H1 (cell line): Measurements from ENCODE around the gene CIPC. TPM values are rescaled to one million over a fixed set of nuclear protein-coding genes. Genes with fewer than 3 reads are reported as not detected.

Experiments
- EZH2 ChIP-seq: fragments of 200-600 bp; sonication (generic); IDR thresholded peaks from 2 replicates; pipeline ENCODE4 v1.7.1; 2012; ENCODE audit warnings: low read depth, mild to moderate bottlenecking, moderate library complexity, low read length, inconsistent platforms; ENCODE audit not compliant: severe bottlenecking
- FOSL1 ChIP-seq: IDR thresholded peaks from 2 replicates; pipeline ENCODE4 v1.6.1; 2011; ENCODE audit warnings: mild to moderate bottlenecking, low read depth, low read length, moderate library complexity; ENCODE audit not compliant: insufficient read depth
- NRF1 ChIP-seq: IDR thresholded peaks from 2 replicates; pipeline ENCODE4 v1.6.1; 2011; ENCODE audit warnings: mild to moderate bottlenecking, low read depth, low read length, improper control_type of control experiment
- POLR2A ChIP-seq, 2 experiments: IDR thresholded peaks; 1 replicate in 1 of 2; 2 replicates in 1 of 2; pipeline ENCODE4 v1.6.1; 2011; ENCODE audit warnings: low read depth in 2 of 2, low read length in 2 of 2, mild to moderate bottlenecking in 2 of 2; ENCODE audit errors: control extremely low read depth in 1 of 2
- RFX5 ChIP-seq: IDR thresholded peaks from 2 replicates; pipeline ENCODE4 v1.6.1; 2011; ENCODE audit warnings: low read depth, low read length, improper control_type of control experiment, borderline replicate concordance
- SRF ChIP-seq: IDR thresholded peaks from 2 replicates; pipeline ENCODE4 v1.6.1; 2011; ENCODE audit warnings: mild to moderate bottlenecking, low read depth, low read length, moderate library complexity
- polyA plus RNA-seq, 7 experiments: library from polyadenylated mRNA; depleted of rRNA in 3 of 7; stranded (reverse) in 5 of 7; unstranded in 2 of 7; fragments of >200 nt in 5 of 7; fragments of 200-250 nt in 2 of 7; gene quantifications; 1 replicate in 5 of 7; 2 replicates in 1 of 7; 4 replicates in 1 of 7; pipeline versions ENCODE4 v1.2.1 to v1.2.3, GENCODE V29; 2011 to 2013; ENCODE audit warnings: missing spikeins in 2 of 7, mixed read lengths in 2 of 7
- total RNA-seq: library from RNA; stranded (reverse); fragmentation: NEBNext Ultra II Directional; extraction: Animal tissue kit (Norgen Biotek cat#: 25700); gene quantifications from 2 replicates; pipeline ENCODE4 v1.2.1, GENCODE V29; 2021

Gene CIPC
- total and polyA plus RNA-seq, 2 of the 8 experiments (the other 6 are each of a cell fraction or from before 2014, with no cell fraction given), result 13.9 to 32.7 TPM

- no peak for TF ChIP-seq SRF
- no peak for TF ChIP-seq NRF1
- no peak for TF ChIP-seq FOSL1
- no peak for TF ChIP-seq POLR2A (IDR thresholded peaks at IDR 0.05; ENCODE audit: control extremely low read depth in 1 of 2, low read depth in 2 of 2, low read length in 2 of 2)
- no peak for TF ChIP-seq EZH2
- no peak for TF ChIP-seq RFX5
Measured at GRCh38 chr14:77077040-77077439, 21.0 kb upstream of the CIPC start (continued).
